WTC11 (cell line): ENCODE measurements around the gene SLC46A3.

Experiments
- ATF1 ChIP-seq: sonication (generic); formaldehyde crosslinking; IDR thresholded peaks from 2 replicates; pipeline ENCODE4 v1.8.1; 2023; ENCODE audit warnings: mild to moderate bottlenecking, moderate library complexity, missing genetic modification reagents
- MXD4 ChIP-seq: fragments of 250-450 bp; sonication (Bioruptor Pico); IDR thresholded peaks from 2 replicates; pipeline ENCODE4 v1.8.0; 2021; ENCODE audit warnings: mild to moderate bottlenecking, moderate library complexity, borderline replicate concordance
- SP1 ChIP-seq: sonication (generic); formaldehyde crosslinking; conservative IDR thresholded peaks from 2 replicates; pipeline ENCODE4 v1.8.1; 2022; ENCODE audit warnings: missing genetic modification reagents
- ZNF121 ChIP-seq: sonication (generic); formaldehyde crosslinking; IDR thresholded peaks from 2 replicates; pipeline ENCODE4 v1.8.0; 2023; ENCODE audit warnings: missing genetic modification reagents
- TF ChIP-seq, protein P1 (sequence below): sonication (generic); formaldehyde crosslinking; conservative IDR thresholded peaks from 2 replicates; pipeline ENCODE4 v1.8.1; 2023; ENCODE audit warnings: mild to moderate bottlenecking, low read depth, missing genetic modification reagents, moderate library complexity
- TF ChIP-seq, protein P2 (sequence below): sonication (generic); formaldehyde crosslinking; IDR thresholded peaks from 2 replicates; pipeline ENCODE4 v1.8.0; 2022; ENCODE audit warnings: mild to moderate bottlenecking, missing genetic modification reagents
- TF ChIP-seq, protein P3 (sequence below): fragments of 200-600 bp; IDR thresholded peaks from 2 replicates; pipeline ENCODE4 v1.8.0; 2022; ENCODE audit warnings: antibody characterized with exemption

DNA sequence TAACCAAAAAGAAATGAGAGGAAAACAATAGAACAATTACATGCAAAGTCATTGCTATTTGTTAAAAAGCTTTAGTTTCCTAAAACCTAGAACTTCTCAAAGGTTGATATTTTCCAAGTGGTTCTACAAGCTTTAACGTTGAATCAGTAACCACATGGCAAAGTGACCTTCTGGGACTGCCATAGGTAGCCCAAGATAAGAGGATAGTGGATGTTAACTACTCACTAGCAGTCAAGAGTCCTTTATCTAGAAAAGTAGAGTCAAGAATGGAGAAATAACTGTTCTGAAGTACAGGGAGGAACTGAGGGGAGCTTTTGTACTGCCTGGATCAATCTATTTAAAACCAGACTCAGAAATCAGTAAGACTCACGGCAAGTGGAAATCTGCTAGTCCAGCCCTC lies 9.9 kb upstream of the SLC46A3 start:
- TF ChIP-seq ATF1 (CRISPR knock-in tag) = no peak
- no peak for TF ChIP-seq MXD4 (CRISPR knock-in tag)
- TF ChIP-seq, protein P1, sequence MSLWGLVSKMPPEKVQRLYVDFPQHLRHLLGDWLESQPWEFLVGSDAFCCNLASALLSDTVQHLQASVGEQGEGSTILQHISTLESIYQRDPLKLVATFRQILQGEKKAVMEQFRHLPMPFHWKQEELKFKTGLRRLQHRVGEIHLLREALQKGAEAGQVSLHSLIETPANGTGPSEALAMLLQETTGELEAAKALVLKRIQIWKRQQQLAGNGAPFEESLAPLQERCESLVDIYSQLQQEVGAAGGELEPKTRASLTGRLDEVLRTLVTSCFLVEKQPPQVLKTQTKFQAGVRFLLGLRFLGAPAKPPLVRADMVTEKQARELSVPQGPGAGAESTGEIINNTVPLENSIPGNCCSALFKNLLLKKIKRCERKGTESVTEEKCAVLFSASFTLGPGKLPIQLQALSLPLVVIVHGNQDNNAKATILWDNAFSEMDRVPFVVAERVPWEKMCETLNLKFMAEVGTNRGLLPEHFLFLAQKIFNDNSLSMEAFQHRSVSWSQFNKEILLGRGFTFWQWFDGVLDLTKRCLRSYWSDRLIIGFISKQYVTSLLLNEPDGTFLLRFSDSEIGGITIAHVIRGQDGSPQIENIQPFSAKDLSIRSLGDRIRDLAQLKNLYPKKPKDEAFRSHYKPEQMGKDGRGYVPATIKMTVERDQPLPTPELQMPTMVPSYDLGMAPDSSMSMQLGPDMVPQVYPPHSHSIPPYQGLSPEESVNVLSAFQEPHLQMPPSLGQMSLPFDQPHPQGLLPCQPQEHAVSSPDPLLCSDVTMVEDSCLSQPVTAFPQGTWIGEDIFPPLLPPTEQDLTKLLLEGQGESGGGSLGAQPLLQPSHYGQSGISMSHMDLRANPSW (CRISPR knock-in tag) = no peak
- TF ChIP-seq, protein P2, sequence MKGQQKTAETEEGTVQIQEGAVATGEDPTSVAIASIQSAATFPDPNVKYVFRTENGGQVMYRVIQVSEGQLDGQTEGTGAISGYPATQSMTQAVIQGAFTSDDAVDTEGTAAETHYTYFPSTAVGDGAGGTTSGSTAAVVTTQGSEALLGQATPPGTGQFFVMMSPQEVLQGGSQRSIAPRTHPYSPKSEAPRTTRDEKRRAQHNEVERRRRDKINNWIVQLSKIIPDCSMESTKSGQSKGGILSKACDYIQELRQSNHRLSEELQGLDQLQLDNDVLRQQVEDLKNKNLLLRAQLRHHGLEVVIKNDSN (CRISPR knock-in tag) = no peak
- TF ChIP-seq SP1 (CRISPR knock-in tag) = no peak
- TF ChIP-seq ZNF121 (CRISPR knock-in tag) = no peak
- TF ChIP-seq, protein P3, sequence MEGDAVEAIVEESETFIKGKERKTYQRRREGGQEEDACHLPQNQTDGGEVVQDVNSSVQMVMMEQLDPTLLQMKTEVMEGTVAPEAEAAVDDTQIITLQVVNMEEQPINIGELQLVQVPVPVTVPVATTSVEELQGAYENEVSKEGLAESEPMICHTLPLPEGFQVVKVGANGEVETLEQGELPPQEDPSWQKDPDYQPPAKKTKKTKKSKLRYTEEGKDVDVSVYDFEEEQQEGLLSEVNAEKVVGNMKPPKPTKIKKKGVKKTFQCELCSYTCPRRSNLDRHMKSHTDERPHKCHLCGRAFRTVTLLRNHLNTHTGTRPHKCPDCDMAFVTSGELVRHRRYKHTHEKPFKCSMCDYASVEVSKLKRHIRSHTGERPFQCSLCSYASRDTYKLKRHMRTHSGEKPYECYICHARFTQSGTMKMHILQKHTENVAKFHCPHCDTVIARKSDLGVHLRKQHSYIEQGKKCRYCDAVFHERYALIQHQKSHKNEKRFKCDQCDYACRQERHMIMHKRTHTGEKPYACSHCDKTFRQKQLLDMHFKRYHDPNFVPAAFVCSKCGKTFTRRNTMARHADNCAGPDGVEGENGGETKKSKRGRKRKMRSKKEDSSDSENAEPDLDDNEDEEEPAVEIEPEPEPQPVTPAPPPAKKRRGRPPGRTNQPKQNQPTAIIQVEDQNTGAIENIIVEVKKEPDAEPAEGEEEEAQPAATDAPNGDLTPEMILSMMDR = no peak
